ENCODE data around the gene APOA5. TPM values are rescaled to one million over a fixed set of nuclear protein-coding genes. Genes with fewer than 3 reads are reported as not detected.

APOA5 gene
- total and polyA plus RNA-seq, 2 of the 13 experiments (the other 11 are each of a cell fraction or from before 2014, with no cell fraction given) = 44.0 to 49.1 TPM

- TF ChIP-seq ATF2 (CRISPR knock-in tag; IDR thresholded peaks at IDR 0.05) = 0 out of 2 replicates have a peak, but pooled peaks have one; percentile 24
- TF ChIP-seq ZBTB38 (CRISPR knock-in tag; IDR thresholded peaks at IDR 0.05) = 0 out of 2 replicates have a peak, but pooled peaks have one; percentile 46
- TF ChIP-seq ZNF576 (CRISPR knock-in tag; IDR thresholded peaks at IDR 0.05) = no peak
- TF ChIP-seq ZHX2 (IDR thresholded peaks at IDR 0.05; ENCODE audit: low read depth) = no peak
- no peak for TF ChIP-seq ZHX2 (CRISPR knock-in tag; IDR thresholded peaks at IDR 0.05; ENCODE audit: borderline replicate concordance)
- no peak for TF ChIP-seq KLF12 (CRISPR knock-in tag; IDR thresholded peaks at IDR 0.05; ENCODE audit: borderline replicate concordance)
- TF ChIP-seq PCBP1 (IDR thresholded peaks at IDR 0.05; ENCODE audit: borderline replicate concordance, low read depth, low read length) = no peak
- TF ChIP-seq SOX13 (IDR thresholded peaks at IDR 0.05) = no peak
- peak in 1 of 2 experiments; percentile 68; a peak in 1 of 4 replicates for TF ChIP-seq SOX13 (CRISPR knock-in tag; conservative IDR thresholded peaks at IDR 0.05 in 1 of 2, IDR thresholded peaks at IDR 0.05 in 1 of 2)
- peak; percentile 98 for TF ChIP-seq RXRA (CRISPR knock-in tag; IDR thresholded peaks at IDR 0.05)
- no peak for TF ChIP-seq NFE2 (CRISPR knock-in tag; IDR thresholded peaks at IDR 0.05)
- no peak for TF ChIP-seq IRX3 (CRISPR knock-in tag; IDR thresholded peaks at IDR 0.05; ENCODE audit: borderline replicate concordance, low read depth)
- no peak for TF ChIP-seq ZZZ3 (CRISPR knock-in tag; IDR thresholded peaks at IDR 0.05; ENCODE audit: borderline replicate concordance)
- TF ChIP-seq ZNF343 (CRISPR knock-in tag; IDR thresholded peaks at IDR 0.05) = peak; percentile 52; the same call in 1 of the 2 replicates
- TF ChIP-seq ZNF850 (CRISPR knock-in tag; conservative IDR thresholded peaks at IDR 0.05) = no peak
- TF ChIP-seq SRF (IDR thresholded peaks at IDR 0.05; ENCODE audit: low read depth, low read length) = no peak
- TF ChIP-seq CAMTA2 (CRISPR knock-in tag; IDR thresholded peaks at IDR 0.05; ENCODE audit: borderline replicate concordance) = no peak
- peak; percentile 53; the same call in 1 of the 2 replicates for TF ChIP-seq GATA4 (IDR thresholded peaks at IDR 0.05; ENCODE audit: borderline replicate concordance, low read depth)
- TF ChIP-seq MXD1 (CRISPR knock-in tag; IDR thresholded peaks at IDR 0.05) = peak; percentile 23; the same call in 1 of the 2 replicates
- TF ChIP-seq SNAPC5 (CRISPR knock-in tag; IDR thresholded peaks at IDR 0.05; ENCODE audit: borderline replicate concordance) = no peak
- TF ChIP-seq ZNF768 (CRISPR knock-in tag; IDR thresholded peaks at IDR 0.05) = no peak
- TF ChIP-seq ZNF33B (CRISPR knock-in tag; IDR thresholded peaks at IDR 0.05) = no peak
Observed at GRCh38 chr11:116792144-116792868, 627 bp upstream of the APOA5 start (continued).

Data from HepG2 (cell line).